HepG2 (cell line): ENCODE data around the gene HEXIM1. TPM values are rescaled to one million over a fixed set of nuclear protein-coding genes. Genes with fewer than 3 reads are reported as not detected.

ENCODE experiments used
- JDP2 ChIP-seq: sonication (generic); formaldehyde crosslinking; IDR thresholded peaks from 2 replicates; pipeline ENCODE4 v1.8.1; 2022; ENCODE audit warnings: missing genetic modification reagents, borderline replicate concordance
- NCOA1 ChIP-seq: sonication (generic); formaldehyde crosslinking; IDR thresholded peaks from 2 replicates; pipeline ENCODE4 v1.9.0; 2021; ENCODE audit warnings: missing genetic modification reagents
- PAF1 ChIP-seq: IDR thresholded peaks from 2 replicates; pipeline ENCODE4 v1.6.1; 2016; ENCODE audit warnings: missing genetic modification reagents, missing compliant biosample characterization
- ZNF747 ChIP-seq: sonication (generic); formaldehyde crosslinking; IDR thresholded peaks from 2 replicates; pipeline ENCODE4 v1.8.1; 2023; ENCODE audit warnings: missing genetic modification reagents, mild to moderate bottlenecking, borderline replicate concordance
- polyA plus RNA-seq, 8 experiments: library from polyadenylated mRNA; depleted of rRNA in 3 of 8; stranded (reverse) in 7 of 8; unstranded in 1 of 8; fragments of >200 nt; fragmentation: Illumina TruSeq in 4 of 8; extraction: Trizol in 4 of 8; gene quantifications; 2 replicates each; pipeline versions ENCODE4 v1.2.1 to v1.2.3, GENCODE V29; 2011 to 2016; ENCODE audit warnings: low read depth in 4 of 8, missing spikeins in 1 of 8, mixed read lengths in 1 of 8; ENCODE audit not compliant: insufficient read depth in 1 of 8
- total RNA-seq, 5 experiments: library from RNA; depleted of rRNA; stranded (reverse); fragments of >200 nt; fragmentation: Illumina TruSeq; extraction: Trizol; gene quantifications; 2 replicates each; pipeline ENCODE4 v1.2.3, GENCODE V29; 2016; ENCODE audit warnings: low read depth in 1 of 5
- TF ChIP-seq, protein P1 (sequence below): IDR thresholded peaks from 2 replicates; pipeline ENCODE4 v1.4.0; 2020; ENCODE audit warnings: mild to moderate bottlenecking, missing genetic modification reagents
- TF ChIP-seq, protein P2 (sequence below): sonication (generic); formaldehyde crosslinking; IDR thresholded peaks from 2 replicates; pipeline ENCODE4 v1.4.0; 2020; ENCODE audit warnings: mild to moderate bottlenecking, missing genetic modification reagents
- TF ChIP-seq, protein P3 (sequence below): sonication (generic); formaldehyde crosslinking; conservative IDR thresholded peaks from 2 replicates; pipeline ENCODE4 v1.4.0; 2020; ENCODE audit warnings: missing genetic modification reagents
- TF ChIP-seq, protein P4 (sequence below): sonication (generic); formaldehyde crosslinking; IDR thresholded peaks from 2 replicates; pipeline ENCODE4 v1.4.0; 2020; ENCODE audit warnings: missing genetic modification reagents

The HEXIM1 gene
- total and polyA plus RNA-seq, 2 of the 13 experiments (the other 11 are each of a cell fraction or from before 2014, with no cell fraction given), result 10.5 to 16.6 TPM

DNA sequence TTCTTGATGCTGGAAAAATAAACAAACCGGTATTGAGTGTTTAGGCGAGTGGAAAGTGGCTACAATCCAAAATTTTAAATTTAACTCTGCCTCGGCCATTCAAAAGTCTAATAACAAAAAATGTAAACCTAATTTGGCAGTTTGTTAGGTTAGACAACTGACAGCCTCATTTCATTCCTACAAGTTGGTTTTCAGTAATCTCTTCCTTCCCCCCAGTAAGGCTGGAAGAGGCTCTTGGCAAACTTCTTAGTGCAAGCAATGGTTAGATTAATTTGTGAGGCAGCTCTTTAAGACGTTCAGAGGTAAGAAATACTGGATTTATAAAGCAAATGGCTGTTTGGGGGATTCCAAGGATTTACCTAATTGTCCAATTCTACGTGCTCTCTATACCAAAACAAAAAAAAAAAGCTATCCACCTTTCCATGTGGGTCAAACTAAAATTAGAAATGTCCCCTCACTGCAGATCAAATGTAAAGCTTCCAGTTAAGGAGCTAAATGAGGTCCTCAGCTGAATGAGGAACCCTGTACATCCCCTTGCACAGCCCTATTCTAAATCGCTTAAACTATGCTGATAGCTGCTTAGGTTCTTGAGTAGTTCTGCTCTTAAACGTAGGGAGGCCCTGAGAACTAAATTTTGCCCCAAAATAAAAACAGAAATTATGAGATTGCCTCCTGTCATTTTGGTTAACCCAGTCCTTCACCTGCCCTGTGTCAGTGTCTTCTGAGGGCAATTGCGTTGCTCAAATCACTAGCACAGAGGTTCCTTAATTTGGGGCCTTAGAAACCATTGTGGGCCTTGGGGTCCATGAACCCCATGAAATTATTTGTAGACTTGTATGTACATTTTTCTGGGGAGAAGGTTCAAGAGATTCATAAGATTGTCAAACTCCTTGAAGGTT, 2.9 kb downstream of the HEXIM1 start (continued):
- TF ChIP-seq, protein P1, sequence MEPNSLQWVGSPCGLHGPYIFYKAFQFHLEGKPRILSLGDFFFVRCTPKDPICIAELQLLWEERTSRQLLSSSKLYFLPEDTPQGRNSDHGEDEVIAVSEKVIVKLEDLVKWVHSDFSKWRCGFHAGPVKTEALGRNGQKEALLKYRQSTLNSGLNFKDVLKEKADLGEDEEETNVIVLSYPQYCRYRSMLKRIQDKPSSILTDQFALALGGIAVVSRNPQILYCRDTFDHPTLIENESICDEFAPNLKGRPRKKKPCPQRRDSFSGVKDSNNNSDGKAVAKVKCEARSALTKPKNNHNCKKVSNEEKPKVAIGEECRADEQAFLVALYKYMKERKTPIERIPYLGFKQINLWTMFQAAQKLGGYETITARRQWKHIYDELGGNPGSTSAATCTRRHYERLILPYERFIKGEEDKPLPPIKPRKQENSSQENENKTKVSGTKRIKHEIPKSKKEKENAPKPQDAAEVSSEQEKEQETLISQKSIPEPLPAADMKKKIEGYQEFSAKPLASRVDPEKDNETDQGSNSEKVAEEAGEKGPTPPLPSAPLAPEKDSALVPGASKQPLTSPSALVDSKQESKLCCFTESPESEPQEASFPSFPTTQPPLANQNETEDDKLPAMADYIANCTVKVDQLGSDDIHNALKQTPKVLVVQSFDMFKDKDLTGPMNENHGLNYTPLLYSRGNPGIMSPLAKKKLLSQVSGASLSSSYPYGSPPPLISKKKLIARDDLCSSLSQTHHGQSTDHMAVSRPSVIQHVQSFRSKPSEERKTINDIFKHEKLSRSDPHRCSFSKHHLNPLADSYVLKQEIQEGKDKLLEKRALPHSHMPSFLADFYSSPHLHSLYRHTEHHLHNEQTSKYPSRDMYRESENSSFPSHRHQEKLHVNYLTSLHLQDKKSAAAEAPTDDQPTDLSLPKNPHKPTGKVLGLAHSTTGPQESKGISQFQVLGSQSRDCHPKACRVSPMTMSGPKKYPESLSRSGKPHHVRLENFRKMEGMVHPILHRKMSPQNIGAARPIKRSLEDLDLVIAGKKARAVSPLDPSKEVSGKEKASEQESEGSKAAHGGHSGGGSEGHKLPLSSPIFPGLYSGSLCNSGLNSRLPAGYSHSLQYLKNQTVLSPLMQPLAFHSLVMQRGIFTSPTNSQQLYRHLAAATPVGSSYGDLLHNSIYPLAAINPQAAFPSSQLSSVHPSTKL, result no peak
- TF ChIP-seq, protein P2, sequence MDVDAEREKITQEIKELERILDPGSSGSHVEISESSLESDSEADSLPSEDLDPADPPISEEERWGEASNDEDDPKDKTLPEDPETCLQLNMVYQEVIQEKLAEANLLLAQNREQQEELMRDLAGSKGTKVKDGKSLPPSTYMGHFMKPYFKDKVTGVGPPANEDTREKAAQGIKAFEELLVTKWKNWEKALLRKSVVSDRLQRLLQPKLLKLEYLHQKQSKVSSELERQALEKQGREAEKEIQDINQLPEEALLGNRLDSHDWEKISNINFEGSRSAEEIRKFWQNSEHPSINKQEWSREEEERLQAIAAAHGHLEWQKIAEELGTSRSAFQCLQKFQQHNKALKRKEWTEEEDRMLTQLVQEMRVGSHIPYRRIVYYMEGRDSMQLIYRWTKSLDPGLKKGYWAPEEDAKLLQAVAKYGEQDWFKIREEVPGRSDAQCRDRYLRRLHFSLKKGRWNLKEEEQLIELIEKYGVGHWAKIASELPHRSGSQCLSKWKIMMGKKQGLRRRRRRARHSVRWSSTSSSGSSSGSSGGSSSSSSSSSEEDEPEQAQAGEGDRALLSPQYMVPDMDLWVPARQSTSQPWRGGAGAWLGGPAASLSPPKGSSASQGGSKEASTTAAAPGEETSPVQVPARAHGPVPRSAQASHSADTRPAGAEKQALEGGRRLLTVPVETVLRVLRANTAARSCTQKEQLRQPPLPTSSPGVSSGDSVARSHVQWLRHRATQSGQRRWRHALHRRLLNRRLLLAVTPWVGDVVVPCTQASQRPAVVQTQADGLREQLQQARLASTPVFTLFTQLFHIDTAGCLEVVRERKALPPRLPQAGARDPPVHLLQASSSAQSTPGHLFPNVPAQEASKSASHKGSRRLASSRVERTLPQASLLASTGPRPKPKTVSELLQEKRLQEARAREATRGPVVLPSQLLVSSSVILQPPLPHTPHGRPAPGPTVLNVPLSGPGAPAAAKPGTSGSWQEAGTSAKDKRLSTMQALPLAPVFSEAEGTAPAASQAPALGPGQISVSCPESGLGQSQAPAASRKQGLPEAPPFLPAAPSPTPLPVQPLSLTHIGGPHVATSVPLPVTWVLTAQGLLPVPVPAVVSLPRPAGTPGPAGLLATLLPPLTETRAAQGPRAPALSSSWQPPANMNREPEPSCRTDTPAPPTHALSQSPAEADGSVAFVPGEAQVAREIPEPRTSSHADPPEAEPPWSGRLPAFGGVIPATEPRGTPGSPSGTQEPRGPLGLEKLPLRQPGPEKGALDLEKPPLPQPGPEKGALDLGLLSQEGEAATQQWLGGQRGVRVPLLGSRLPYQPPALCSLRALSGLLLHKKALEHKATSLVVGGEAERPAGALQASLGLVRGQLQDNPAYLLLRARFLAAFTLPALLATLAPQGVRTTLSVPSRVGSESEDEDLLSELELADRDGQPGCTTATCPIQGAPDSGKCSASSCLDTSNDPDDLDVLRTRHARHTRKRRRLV (CRISPR knock-in tag), result no peak
- TF ChIP-seq PAF1 (no peak), NCOA1 (CRISPR knock-in tag) (no peak), JDP2 (CRISPR knock-in tag) (no peak), ZNF747 (CRISPR knock-in tag) (peak; percentile 59; the same call in 1 of the 2 replicates)
- TF ChIP-seq, protein P3, sequence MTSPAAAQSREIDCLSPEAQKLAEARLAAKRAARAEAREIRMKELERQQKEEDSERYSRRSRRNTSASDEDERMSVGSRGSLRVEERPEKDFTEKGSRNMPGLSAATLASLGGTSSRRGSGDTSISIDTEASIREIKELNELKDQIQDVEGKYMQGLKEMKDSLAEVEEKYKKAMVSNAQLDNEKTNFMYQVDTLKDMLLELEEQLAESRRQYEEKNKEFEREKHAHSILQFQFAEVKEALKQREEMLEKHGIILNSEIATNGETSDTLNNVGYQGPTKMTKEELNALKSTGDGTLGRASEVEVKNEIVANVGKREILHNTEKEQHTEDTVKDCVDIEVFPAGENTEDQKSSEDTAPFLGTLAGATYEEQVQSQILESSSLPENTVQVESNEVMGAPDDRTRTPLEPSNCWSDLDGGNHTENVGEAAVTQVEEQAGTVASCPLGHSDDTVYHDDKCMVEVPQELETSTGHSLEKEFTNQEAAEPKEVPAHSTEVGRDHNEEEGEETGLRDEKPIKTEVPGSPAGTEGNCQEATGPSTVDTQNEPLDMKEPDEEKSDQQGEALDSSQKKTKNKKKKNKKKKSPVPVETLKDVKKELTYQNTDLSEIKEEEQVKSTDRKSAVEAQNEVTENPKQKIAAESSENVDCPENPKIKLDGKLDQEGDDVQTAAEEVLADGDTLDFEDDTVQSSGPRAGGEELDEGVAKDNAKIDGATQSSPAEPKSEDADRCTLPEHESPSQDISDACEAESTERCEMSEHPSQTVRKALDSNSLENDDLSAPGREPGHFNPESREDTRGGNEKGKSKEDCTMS, result no peak
- TF ChIP-seq, protein P4, sequence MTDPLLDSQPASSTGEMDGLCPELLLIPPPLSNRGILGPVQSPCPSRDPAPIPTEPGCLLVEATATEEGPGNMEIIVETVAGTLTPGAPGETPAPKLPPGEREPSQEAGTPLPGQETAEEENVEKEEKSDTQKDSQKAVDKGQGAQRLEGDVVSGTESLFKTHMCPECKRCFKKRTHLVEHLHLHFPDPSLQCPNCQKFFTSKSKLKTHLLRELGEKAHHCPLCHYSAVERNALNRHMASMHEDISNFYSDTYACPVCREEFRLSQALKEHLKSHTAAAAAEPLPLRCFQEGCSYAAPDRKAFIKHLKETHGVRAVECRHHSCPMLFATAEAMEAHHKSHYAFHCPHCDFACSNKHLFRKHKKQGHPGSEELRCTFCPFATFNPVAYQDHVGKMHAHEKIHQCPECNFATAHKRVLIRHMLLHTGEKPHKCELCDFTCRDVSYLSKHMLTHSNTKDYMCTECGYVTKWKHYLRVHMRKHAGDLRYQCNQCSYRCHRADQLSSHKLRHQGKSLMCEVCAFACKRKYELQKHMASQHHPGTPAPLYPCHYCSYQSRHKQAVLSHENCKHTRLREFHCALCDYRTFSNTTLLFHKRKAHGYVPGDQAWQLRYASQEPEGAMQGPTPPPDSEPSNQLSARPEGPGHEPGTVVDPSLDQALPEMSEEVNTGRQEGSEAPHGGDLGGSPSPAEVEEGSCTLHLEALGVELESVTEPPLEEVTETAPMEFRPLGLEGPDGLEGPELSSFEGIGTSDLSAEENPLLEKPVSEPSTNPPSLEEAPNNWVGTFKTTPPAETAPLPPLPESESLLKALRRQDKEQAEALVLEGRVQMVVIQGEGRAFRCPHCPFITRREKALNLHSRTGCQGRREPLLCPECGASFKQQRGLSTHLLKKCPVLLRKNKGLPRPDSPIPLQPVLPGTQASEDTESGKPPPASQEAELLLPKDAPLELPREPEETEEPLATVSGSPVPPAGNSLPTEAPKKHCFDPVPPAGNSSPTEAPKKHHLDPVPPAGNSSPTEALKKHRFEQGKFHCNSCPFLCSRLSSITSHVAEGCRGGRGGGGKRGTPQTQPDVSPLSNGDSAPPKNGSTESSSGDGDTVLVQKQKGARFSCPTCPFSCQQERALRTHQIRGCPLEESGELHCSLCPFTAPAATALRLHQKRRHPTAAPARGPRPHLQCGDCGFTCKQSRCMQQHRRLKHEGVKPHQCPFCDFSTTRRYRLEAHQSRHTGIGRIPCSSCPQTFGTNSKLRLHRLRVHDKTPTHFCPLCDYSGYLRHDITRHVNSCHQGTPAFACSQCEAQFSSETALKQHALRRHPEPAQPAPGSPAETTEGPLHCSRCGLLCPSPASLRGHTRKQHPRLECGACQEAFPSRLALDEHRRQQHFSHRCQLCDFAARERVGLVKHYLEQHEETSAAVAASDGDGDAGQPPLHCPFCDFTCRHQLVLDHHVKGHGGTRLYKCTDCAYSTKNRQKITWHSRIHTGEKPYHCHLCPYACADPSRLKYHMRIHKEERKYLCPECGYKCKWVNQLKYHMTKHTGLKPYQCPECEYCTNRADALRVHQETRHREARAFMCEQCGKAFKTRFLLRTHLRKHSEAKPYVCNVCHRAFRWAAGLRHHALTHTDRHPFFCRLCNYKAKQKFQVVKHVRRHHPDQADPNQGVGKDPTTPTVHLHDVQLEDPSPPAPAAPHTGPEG, result peak; percentile 69; the same call in 1 of the 2 replicates
- TF ChIP-seq, all 625 proteins: peak for 16
